ENCODE data around the gene OR6M1. TPM values are rescaled to one million over a fixed set of nuclear protein-coding genes. Genes with fewer than 3 reads are reported as not detected.

Gene OR6M1
- total and polyA plus RNA-seq, 2 of the 13 experiments (the other 11 are each of a cell fraction or from before 2014, with no cell fraction given), result not detected

DNA sequence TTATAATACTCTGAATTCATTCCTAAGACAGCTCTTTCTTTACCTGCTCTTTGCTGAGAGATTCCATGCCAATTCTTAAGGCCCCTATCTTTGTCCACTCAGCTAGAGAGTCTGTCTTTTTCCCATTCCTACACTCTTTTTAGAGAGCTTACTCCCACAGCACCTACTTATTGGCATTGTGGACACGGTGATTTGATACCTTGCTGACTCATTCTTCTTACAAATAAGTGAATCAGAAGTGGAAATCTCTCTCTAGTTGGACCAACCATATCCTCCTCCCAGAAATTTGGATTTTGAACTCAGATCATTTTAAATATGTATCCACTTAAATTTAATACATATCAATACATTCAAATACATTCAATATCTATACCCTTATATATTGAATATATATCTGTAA is 32.5 kb upstream of the OR6M1 start (continued):
- no peak for TF ChIP-seq CSRNP1 (CRISPR knock-in tag; IDR thresholded peaks at IDR 0.05)

DNA sequence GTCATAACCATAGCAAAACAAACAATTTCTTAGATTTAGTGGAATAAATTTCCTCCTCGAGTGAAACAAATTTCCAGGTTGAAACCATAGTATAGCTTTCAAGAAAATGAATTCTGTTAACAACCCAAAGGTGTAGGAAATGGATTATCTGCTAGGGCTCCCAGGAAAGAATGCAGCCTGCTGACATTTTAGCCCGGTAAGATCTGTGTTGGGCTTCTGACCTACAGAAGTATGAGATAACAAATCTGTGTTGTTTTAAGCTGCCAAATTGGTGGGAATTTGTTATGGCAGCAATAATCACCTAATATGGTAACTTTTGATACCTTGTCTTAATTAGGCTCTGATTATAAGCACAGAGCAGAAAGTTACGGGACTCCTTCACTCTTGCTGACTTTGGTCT is 32.0 kb upstream of the OR6M1 start:
- Histone ChIP-seq H4K20me1 (ENCODE audit: insufficient read depth, low read length) (no peaks in the 10 kb centered on the region), H2AFZ (ENCODE audit: low read length) (no peak overlapping the region), H3K27ac (ENCODE audit: extremely low read length, insufficient read depth, low read length) (no peak overlapping the region), H3K27me3 (ENCODE audit: control insufficient read depth in 1 of 2, insufficient read depth in 2 of 2, low read length in 2 of 2) (no peaks in the 10 kb centered on the region), H3K36me3 (replicated peaks in 1 of 2; ENCODE audit: control insufficient read depth in 1 of 2, insufficient read depth in 2 of 2, low read length in 2 of 2) (no peaks in the 10 kb centered on the region), H3K4me3 (replicated peaks in 1 of 3; ENCODE audit: insufficient read depth in 1 of 3, low read depth in 2 of 3, low read length in 3 of 3) (no peak overlapping the region), H3K79me2 (ENCODE audit: insufficient read depth, low read length) (no peaks in the 10 kb centered on the region), H3K9ac (ENCODE audit: insufficient read depth, low read depth, low read length) (no peak overlapping the region), H3K4me2 (ENCODE audit: low read depth, low read length) (no peak overlapping the region), H3K9me3 (ENCODE audit: low read length) (no peaks in the 10 kb centered on the region), H3K4me1 (ENCODE audit: insufficient read depth, low read length) (no peaks in the 10 kb centered on the region)
- BruUV-seq (replicated peaks), result no TSS peak
- CTCF ChIA-PET (ENCODE audit: low intra/inter-chr PET ratio, low total read pairs), result no interaction called here
- TF ChIP-seq NFATC3 (CRISPR knock-in tag; IDR thresholded peaks at IDR 0.05) (no peak), ZSCAN21 (CRISPR knock-in tag; IDR thresholded peaks at IDR 0.05; ENCODE audit: borderline replicate concordance) (no peak), ELF3 (CRISPR knock-in tag; IDR thresholded peaks at IDR 0.05) (no peak), ZNF782 (CRISPR knock-in tag; IDR thresholded peaks at IDR 0.05; ENCODE audit: borderline replicate concordance) (no peak), ZNF598 (CRISPR knock-in tag; IDR thresholded peaks at IDR 0.05; ENCODE audit: borderline replicate concordance) (no peak), ZNF558 (CRISPR knock-in tag; IDR thresholded peaks at IDR 0.05; ENCODE audit: borderline replicate concordance) (no peak), NFKBIZ (CRISPR knock-in tag; IDR thresholded peaks at IDR 0.05) (no peak), MLXIP (CRISPR knock-in tag; IDR thresholded peaks at IDR 0.05; ENCODE audit: borderline replicate concordance) (no peak), NR2F6 (IDR thresholded peaks at IDR 0.05) (no peak), NR2F6 (CRISPR knock-in tag; IDR thresholded peaks at IDR 0.05) (no peak), ZNF331 (CRISPR knock-in tag; IDR thresholded peaks at IDR 0.05) (no peak)
- TF ChIP-seq, protein P1, sequence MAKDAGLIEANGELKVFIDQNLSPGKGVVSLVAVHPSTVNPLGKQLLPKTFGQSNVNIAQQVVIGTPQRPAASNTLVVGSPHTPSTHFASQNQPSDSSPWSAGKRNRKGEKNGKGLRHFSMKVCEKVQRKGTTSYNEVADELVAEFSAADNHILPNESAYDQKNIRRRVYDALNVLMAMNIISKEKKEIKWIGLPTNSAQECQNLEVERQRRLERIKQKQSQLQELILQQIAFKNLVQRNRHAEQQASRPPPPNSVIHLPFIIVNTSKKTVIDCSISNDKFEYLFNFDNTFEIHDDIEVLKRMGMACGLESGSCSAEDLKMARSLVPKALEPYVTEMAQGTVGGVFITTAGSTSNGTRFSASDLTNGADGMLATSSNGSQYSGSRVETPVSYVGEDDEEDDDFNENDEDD (CRISPR knock-in tag; IDR thresholded peaks at IDR 0.05; ENCODE audit: borderline replicate concordance), result no peak
- TF ChIP-seq, protein P2, sequence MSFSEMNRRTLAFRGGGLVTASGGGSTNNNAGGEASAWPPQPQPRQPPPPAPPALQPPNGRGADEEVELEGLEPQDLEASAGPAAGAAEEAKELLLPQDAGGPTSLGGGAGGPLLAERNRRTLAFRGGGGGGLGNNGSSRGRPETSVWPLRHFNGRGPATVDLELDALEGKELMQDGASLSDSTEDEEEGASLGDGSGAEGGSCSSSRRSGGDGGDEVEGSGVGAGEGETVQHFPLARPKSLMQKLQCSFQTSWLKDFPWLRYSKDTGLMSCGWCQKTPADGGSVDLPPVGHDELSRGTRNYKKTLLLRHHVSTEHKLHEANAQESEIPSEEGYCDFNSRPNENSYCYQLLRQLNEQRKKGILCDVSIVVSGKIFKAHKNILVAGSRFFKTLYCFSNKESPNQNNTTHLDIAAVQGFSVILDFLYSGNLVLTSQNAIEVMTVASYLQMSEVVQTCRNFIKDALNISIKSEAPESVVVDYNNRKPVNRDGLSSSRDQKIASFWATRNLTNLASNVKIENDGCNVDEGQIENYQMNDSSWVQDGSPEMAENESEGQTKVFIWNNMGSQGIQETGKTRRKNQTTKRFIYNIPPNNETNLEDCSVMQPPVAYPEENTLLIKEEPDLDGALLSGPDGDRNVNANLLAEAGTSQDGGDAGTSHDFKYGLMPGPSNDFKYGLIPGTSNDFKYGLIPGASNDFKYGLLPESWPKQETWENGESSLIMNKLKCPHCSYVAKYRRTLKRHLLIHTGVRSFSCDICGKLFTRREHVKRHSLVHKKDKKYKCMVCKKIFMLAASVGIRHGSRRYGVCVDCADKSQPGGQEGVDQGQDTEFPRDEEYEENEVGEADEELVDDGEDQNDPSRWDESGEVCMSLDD (CRISPR knock-in tag; IDR thresholded peaks at IDR 0.05; ENCODE audit: borderline replicate concordance), result no peak
- TF ChIP-seq, protein P3, sequence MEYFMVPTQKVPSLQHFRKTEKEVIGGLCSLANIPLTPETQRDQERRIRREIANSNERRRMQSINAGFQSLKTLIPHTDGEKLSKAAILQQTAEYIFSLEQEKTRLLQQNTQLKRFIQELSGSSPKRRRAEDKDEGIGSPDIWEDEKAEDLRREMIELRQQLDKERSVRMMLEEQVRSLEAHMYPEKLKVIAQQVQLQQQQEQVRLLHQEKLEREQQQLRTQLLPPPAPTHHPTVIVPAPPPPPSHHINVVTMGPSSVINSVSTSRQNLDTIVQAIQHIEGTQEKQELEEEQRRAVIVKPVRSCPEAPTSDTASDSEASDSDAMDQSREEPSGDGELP (IDR thresholded peaks at IDR 0.05; ENCODE audit: borderline replicate concordance, low read depth), result no peak
- FAIRE-seq, result no peak
- intact Hi-C loops (cut with micrococcal nuclease; ENCODE audit: unreplicated experiment), result no loop called here
- POLR2A ChIA-PET, result no interaction called here
- no peak for ATAC-seq
- WGBS (ENCODE audit: low lambda C conversion rate), result 1% methylated on average over 3 of the region's 3 CpGs
- in situ Hi-C loops (cut with HindIII; ENCODE audit: extremely low pct_ligation_motif_present, low pct_unique_long_range_greater_than_20kb), result no loop called here
- no peak for DNase-seq (ENCODE audit: low spot score)

Measured in HepG2 (cell line).